ENCODE measurements around the gene TBL1XR1.

The TBL1XR1 gene

DNA sequence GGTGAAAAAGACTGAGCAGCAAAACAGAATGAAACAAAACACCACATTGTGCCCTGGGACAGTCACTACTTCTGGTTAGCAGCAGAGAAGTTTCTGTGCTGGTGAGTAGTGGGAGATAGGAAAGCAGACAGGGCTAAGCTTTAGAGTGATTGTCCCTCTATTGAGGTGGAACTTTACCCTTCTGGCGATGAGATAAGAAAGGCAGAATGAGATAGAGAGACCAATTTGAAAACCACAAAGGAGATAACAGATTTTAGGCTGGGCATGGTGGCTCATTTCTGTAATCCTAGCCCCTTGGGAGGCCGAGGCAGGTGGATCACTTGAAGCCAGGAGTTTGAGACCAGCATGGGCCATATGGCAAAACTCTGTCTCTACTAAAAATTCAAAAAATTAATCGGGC, 208.5 kb downstream of the TBL1XR1 start:
- H3K4me3 ChIP-seq (replicated peaks; ENCODE audit: low read depth, low read length): no peak overlapping the region
- no peak for DNase-seq (ENCODE audit: low read depth)
- TF ChIP-seq, protein P1, sequence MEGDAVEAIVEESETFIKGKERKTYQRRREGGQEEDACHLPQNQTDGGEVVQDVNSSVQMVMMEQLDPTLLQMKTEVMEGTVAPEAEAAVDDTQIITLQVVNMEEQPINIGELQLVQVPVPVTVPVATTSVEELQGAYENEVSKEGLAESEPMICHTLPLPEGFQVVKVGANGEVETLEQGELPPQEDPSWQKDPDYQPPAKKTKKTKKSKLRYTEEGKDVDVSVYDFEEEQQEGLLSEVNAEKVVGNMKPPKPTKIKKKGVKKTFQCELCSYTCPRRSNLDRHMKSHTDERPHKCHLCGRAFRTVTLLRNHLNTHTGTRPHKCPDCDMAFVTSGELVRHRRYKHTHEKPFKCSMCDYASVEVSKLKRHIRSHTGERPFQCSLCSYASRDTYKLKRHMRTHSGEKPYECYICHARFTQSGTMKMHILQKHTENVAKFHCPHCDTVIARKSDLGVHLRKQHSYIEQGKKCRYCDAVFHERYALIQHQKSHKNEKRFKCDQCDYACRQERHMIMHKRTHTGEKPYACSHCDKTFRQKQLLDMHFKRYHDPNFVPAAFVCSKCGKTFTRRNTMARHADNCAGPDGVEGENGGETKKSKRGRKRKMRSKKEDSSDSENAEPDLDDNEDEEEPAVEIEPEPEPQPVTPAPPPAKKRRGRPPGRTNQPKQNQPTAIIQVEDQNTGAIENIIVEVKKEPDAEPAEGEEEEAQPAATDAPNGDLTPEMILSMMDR (IDR thresholded peaks at IDR 0.05; ENCODE audit: low read length, missing control alignments): no peak

DNA sequence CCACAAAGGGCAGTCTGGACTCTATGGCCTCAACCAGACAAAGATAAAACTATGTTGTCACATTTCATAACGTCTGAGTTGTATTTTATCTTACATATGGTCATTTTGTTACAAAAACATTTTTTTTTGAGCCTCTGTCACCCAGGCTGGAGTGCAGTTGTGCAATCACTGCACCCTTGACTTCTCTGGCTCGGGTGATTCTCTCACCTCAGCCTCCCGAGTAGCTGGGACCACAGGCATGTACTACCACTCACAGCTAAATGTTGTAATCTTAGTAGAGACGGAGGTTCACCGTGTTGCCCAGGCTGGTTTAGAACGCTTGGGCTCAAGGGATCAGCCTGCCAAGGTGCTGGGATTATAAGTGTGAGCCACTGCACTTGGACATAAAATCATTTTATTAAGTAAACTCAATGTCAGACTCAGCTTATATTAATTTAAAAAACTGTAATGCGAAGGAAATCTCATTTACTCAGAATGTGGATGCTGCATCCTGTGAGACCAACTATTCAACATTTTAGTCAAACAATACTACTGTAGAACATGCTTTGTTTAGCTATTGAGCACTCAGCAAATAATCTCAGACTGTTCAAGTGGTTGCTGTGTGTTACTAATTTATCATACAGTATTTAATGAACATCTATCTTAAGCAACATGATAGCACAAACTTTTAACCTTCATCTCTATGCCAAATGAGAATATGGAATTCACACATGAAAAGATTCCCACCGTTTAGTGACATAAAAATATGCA, 209.2 kb downstream of the TBL1XR1 start:
- H3K4me3 ChIP-seq (replicated peaks; ENCODE audit: low read depth, low read length): no peak overlapping the region
- TF ChIP-seq, protein P1 (IDR thresholded peaks at IDR 0.05; ENCODE audit: low read length, missing control alignments): no peak
- peak; percentile 58 for DNase-seq (ENCODE audit: low read depth)

DNA sequence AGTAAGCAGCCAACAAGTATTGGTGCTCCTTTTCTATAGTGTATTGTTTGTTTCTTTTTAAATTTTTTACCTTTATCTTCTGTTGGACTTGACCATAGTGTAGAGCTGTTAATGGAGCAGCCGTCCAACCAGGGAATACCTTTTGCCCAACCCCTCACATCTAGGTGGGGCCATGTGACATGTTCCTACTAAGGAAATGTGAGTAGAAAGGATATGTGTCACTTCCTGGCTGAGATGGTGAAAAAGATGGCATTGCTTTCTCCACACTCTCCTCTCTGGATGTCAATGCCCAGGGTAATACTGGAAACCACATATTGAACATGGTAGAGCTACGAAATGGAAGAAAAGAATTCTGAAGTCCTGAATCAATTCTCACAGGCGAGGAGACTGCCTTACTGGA, 218.8 kb downstream of the TBL1XR1 start:
- H3K4me3 ChIP-seq (replicated peaks; ENCODE audit: low read depth, low read length): no peak overlapping the region
- TF ChIP-seq, protein P1 (IDR thresholded peaks at IDR 0.05; ENCODE audit: low read length, missing control alignments): no peak
- DNase-seq (ENCODE audit: low read depth): peak; percentile 25

- no peak overlapping the region for H3K4me3 ChIP-seq (replicated peaks; ENCODE audit: low read depth, low read length)
- TF ChIP-seq, protein P1 (IDR thresholded peaks at IDR 0.05; ENCODE audit: low read length, missing control alignments): no peak
- DNase-seq (ENCODE audit: low read depth): no peak
These were observed 220.0 kb downstream of the TBL1XR1 start for GRCh38 chr3:176977331-176977730.

DNA sequence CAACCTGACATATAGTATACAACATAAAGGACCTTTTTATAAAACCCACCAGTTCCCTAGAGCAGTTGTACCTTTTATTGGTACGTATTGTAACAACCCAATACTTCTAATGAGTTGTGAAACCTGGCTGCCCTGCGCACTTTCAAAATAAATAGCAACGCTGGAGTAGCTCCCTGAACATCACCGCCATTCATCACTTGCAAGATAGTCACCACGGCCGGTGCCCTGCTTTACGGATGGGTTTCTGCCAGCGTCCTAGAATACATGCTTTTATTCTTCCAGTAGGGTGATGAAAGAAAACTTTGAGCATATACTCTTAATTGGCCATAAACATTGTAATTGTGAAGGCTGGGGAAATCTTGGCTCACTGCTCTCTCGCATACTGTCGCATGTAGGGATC, 220.7 kb downstream of the TBL1XR1 start:
- TF ChIP-seq, protein P1 (IDR thresholded peaks at IDR 0.05; ENCODE audit: low read length, missing control alignments): no peak

GRCh38 chr3:176974279-176974678, 223.0 kb downstream of the TBL1XR1 start:
- TF ChIP-seq, protein P1 (IDR thresholded peaks at IDR 0.05; ENCODE audit: low read length, missing control alignments): no peak
- H3K4me3 ChIP-seq (replicated peaks; ENCODE audit: low read depth, low read length): no peak overlapping the region
- no peak for DNase-seq (ENCODE audit: low read depth)

More for the DNA sequence above, 220.7 kb downstream of the TBL1XR1 start:
- DNase-seq (ENCODE audit: low read depth): no peak
- H3K4me3 ChIP-seq (replicated peaks; ENCODE audit: low read depth, low read length): no peak overlapping the region

All from fibroblast of pulmonary artery (primary cell).